ENCODE results near the gene PLEKHG7. TPM values are rescaled to one million over a fixed set of nuclear protein-coding genes. Genes with fewer than 3 reads are reported as not detected.
"Not testable (repeated sequence)": the region's sequence is repeated elsewhere in the genome, so short reads cannot be mapped to it uniquely, and the experiment has no call there.

The PLEKHG7 gene
- polyA plus RNA-seq (2013, experiment 1 of 2): not detected
- polyA plus RNA-seq (2013, experiment 2 of 2): not detected

DNA sequence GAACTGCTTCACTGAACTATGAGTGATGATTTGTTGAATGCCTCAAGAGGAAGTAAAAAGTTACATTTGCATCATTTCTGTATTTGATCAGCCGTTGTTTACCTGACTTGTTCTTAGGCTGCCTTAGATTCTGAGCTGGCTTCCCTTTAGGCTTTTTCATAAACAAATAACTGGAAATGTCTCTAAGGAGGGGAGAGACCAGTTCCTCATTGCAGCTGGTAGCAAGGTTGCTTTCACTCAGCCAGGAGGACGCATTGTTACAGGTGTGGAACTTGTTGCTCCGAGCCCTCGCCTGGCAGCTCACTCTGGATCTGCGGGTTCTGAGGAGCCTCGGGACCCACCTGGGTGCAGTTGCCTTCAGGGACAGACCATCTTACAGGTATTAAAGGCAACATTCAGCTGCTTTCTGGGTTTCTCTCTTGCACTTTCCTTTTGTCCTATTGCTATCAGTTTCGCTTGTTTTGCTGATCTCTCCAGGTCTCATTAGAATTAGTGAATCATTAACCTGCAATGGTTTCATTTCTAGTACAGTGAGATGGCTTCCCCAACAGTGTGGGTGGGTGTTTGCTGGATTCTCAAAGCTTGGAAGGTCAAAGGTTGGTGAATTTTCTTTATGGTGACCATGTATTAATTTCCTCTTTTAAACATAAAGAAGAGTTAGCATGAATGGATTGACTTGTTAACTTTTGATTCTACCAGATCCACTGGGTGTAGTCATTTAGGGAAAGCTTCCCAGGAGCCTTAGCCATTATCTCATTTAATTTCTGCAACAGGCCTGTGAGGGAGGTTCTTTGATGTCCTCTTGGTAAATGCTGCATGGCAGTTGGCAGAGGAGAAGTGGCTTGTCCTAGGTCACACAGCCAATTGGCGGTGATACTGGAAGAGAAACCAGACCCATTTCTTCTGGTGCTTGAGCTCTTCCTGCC is at the start of gene PLEKHG7:
TSS of gene PLEKHG7 (plus strand) at position 236 of the 926 bp plus-strand sequence. CDS start 3,643 bp downstream, outside the sequence.
- H3K4me3 ChIP-seq (ENCODE audit: low read length in 2 of 2): no peak within 1 kb of the TSS
- H3K4ac ChIP-seq (ENCODE audit: low read length): no peak within 1 kb of the TSS
- H3K23ac ChIP-seq (ENCODE audit: low read depth, low read length, poor library complexity): no peak within 1 kb of the TSS

GRCh38 chr12:92654256-92654655 is 48.5 kb upstream of the PLEKHG7 start:
- not testable (repeated sequence) for H4K91ac ChIP-seq (ENCODE audit: low read depth, low read length, poor library complexity); H3K9ac ChIP-seq (ENCODE audit: low read depth, low read length, poor library complexity); H2BK120ac ChIP-seq (ENCODE audit: low read depth, low read length); H3K18ac ChIP-seq (ENCODE audit: low read length); H2AK5ac ChIP-seq (ENCODE audit: low read depth, low read length); H2BK15ac ChIP-seq (ENCODE audit: low read length); H3K79me1 ChIP-seq (ENCODE audit: low read depth, low read length); H3K23ac ChIP-seq (ENCODE audit: low read depth, low read length, poor library complexity); H3K4ac ChIP-seq (ENCODE audit: low read length); DNase-seq (ENCODE audit: low spot score); H3K36me3 ChIP-seq (replicated peaks in 1 of 2; ENCODE audit: control insufficient read depth in 2 of 2, insufficient read depth in 2 of 2, low read length in 2 of 2); H3K9me3 ChIP-seq (replicated peaks in 1 of 2; ENCODE audit: control insufficient read depth in 2 of 2, insufficient read depth in 1 of 2, low read depth in 1 of 2, low read length in 2 of 2); H3K4me3 ChIP-seq (ENCODE audit: low read length in 2 of 2); H3K14ac ChIP-seq (ENCODE audit: low read length); H3K27ac ChIP-seq (replicated peaks; ENCODE audit: low read length); H2AFZ ChIP-seq (ENCODE audit: low read length); H3K4me2 ChIP-seq (ENCODE audit: insufficient read depth, low read length, poor library complexity, severe bottlenecking); H3K27me3 ChIP-seq (ENCODE audit: control insufficient read depth in 3 of 3, insufficient read depth in 3 of 3, low read depth in 1 of 3, low read length in 3 of 3); H2BK12ac ChIP-seq (ENCODE audit: low read length); H4K8ac ChIP-seq (ENCODE audit: low read depth, low read length); H2BK5ac ChIP-seq (ENCODE audit: low read length); H3K4me1 ChIP-seq (ENCODE audit: control insufficient read depth in 2 of 2, insufficient read depth in 1 of 2, low read depth in 1 of 2, low read length in 2 of 2)
- no CpG with 5 or more reads among the region's 4 CpGs for WGBS, 2 donors (ENCODE audit: extremely low coverage in 2 of 2, insufficient read length in 2 of 2, insufficient replicate concordance in 1 of 2)

More for the DNA sequence above, at the start of gene PLEKHG7:
- Histone ChIP-seq H3K36me3 (replicated peaks in 1 of 2; ENCODE audit: control insufficient read depth in 2 of 2, insufficient read depth in 2 of 2, low read length in 2 of 2) (no peaks in the 10 kb centered on the region), H3K9ac (ENCODE audit: low read depth, low read length, poor library complexity) (no peak within 1 kb of the TSS), H3K79me1 (ENCODE audit: low read depth, low read length) (no peaks in the 10 kb centered on the region), H3K18ac (ENCODE audit: low read length) (no peak within 1 kb of the TSS), H3K4me2 (ENCODE audit: insufficient read depth, low read length, poor library complexity, severe bottlenecking) (no peak within 1 kb of the TSS), H3K27ac (replicated peaks; ENCODE audit: low read length) (no peak within 1 kb of the TSS), H2BK12ac (ENCODE audit: low read length) (no peak within 1 kb of the TSS), H4K91ac (ENCODE audit: low read depth, low read length, poor library complexity) (no peak within 1 kb of the TSS), H3K14ac (ENCODE audit: low read length) (no peak within 1 kb of the TSS), H2BK5ac (ENCODE audit: low read length) (no peak within 1 kb of the TSS), H3K27me3 (ENCODE audit: control insufficient read depth in 3 of 3, insufficient read depth in 3 of 3, low read depth in 1 of 3, low read length in 3 of 3) (no peaks in the 10 kb centered on the region), H3K4me1 (ENCODE audit: control insufficient read depth in 2 of 2, insufficient read depth in 1 of 2, low read depth in 1 of 2, low read length in 2 of 2) (no peaks in the 10 kb centered on the region), H2AFZ (ENCODE audit: low read length) (no peak within 1 kb of the TSS), H2AK5ac (ENCODE audit: low read depth, low read length) (no peak within 1 kb of the TSS), H4K8ac (ENCODE audit: low read depth, low read length) (no peak within 1 kb of the TSS), H2BK15ac (ENCODE audit: low read length) (no peak within 1 kb of the TSS), H3K9me3 (replicated peaks in 1 of 2; ENCODE audit: control insufficient read depth in 2 of 2, insufficient read depth in 1 of 2, low read depth in 1 of 2, low read length in 2 of 2) (no peaks in the 10 kb centered on the region), H2BK120ac (ENCODE audit: low read depth, low read length) (no peak within 1 kb of the TSS)
- DNase-seq (ENCODE audit: low spot score): no peak
- no CpG with 5 or more reads among the region's 8 CpGs for WGBS, 2 donors (ENCODE audit: extremely low coverage in 2 of 2, insufficient read length in 2 of 2, insufficient replicate concordance in 1 of 2)

DNA sequence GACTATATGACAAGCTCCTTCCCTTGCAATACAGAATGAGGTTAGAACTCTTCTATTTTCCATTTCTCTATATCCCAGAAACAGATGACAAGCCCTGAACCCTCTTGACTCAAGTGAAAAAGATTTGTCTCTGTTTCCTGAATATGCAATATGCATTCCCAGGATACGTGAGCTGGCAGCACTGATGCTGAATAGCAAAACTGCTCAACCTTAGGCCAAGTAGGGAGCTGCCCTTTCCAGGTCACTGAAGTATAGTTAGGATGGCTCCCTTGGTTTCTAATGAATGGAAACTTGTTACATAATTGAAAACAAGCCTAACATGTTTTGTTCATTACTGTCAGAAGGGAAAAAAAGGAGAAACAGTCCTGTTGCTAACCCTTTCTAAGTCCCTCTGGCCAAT is 47.9 kb upstream of the PLEKHG7 start:
- Histone ChIP-seq H3K9ac (ENCODE audit: low read depth, low read length, poor library complexity) (no peak overlapping the region), H4K8ac (ENCODE audit: low read depth, low read length) (no peak overlapping the region), H2AFZ (ENCODE audit: low read length) (no peak overlapping the region), H3K18ac (ENCODE audit: low read length) (no peak overlapping the region), H3K4ac (ENCODE audit: low read length) (no peak overlapping the region), H2BK5ac (ENCODE audit: low read length) (no peak overlapping the region), H2BK12ac (ENCODE audit: low read length) (no peak overlapping the region), H3K36me3 (replicated peaks in 1 of 2; ENCODE audit: control insufficient read depth in 2 of 2, insufficient read depth in 2 of 2, low read length in 2 of 2) (no peaks in the 10 kb centered on the region), H3K23ac (ENCODE audit: low read depth, low read length, poor library complexity) (no peak overlapping the region), H3K14ac (ENCODE audit: low read length) (no peak overlapping the region), H4K91ac (ENCODE audit: low read depth, low read length, poor library complexity) (no peak overlapping the region), H2BK120ac (ENCODE audit: low read depth, low read length) (no peak overlapping the region), H3K4me2 (ENCODE audit: insufficient read depth, low read length, poor library complexity, severe bottlenecking) (no peak overlapping the region), H3K9me3 (replicated peaks in 1 of 2; ENCODE audit: control insufficient read depth in 2 of 2, insufficient read depth in 1 of 2, low read depth in 1 of 2, low read length in 2 of 2) (no peaks in the 10 kb centered on the region), H3K4me3 (ENCODE audit: low read length in 2 of 2) (no peak overlapping the region), H3K27ac (replicated peaks; ENCODE audit: low read length) (no peak overlapping the region), H2AK5ac (ENCODE audit: low read depth, low read length) (no peak overlapping the region), H3K4me1 (ENCODE audit: control insufficient read depth in 2 of 2, insufficient read depth in 1 of 2, low read depth in 1 of 2, low read length in 2 of 2) (no peaks in the 10 kb centered on the region), H3K79me1 (ENCODE audit: low read depth, low read length) (no peaks in the 10 kb centered on the region), H3K27me3 (ENCODE audit: control insufficient read depth in 3 of 3, insufficient read depth in 3 of 3, low read depth in 1 of 3, low read length in 3 of 3) (no peaks in the 10 kb centered on the region), H2BK15ac (ENCODE audit: low read length) (no peak overlapping the region)
- no peak for DNase-seq (ENCODE audit: low spot score)
- no CpG with 5 or more reads among the region's 1 CpG for WGBS, 2 donors (ENCODE audit: extremely low coverage in 2 of 2, insufficient read length in 2 of 2, insufficient replicate concordance in 1 of 2)

- DNase-seq (ENCODE audit: low spot score): no peak
- no peaks in the 10 kb centered on the region for H3K9me3 ChIP-seq (replicated peaks in 1 of 2; ENCODE audit: control insufficient read depth in 2 of 2, insufficient read depth in 1 of 2, low read depth in 1 of 2, low read length in 2 of 2)
- H3K36me3 ChIP-seq (replicated peaks in 1 of 2; ENCODE audit: control insufficient read depth in 2 of 2, insufficient read depth in 2 of 2, low read length in 2 of 2): no peaks in the 10 kb centered on the region
- H2BK120ac ChIP-seq (ENCODE audit: low read depth, low read length): no peak overlapping the region
- no peak overlapping the region for H3K14ac ChIP-seq (ENCODE audit: low read length)
- no peak overlapping the region for H2AK5ac ChIP-seq (ENCODE audit: low read depth, low read length)
- H2AFZ ChIP-seq (ENCODE audit: low read length): no peak overlapping the region
- no peak overlapping the region for H3K23ac ChIP-seq (ENCODE audit: low read depth, low read length, poor library complexity)
- no peaks in the 10 kb centered on the region for H3K79me1 ChIP-seq (ENCODE audit: low read depth, low read length)
- no peaks in the 10 kb centered on the region for H3K27me3 ChIP-seq (ENCODE audit: control insufficient read depth in 3 of 3, insufficient read depth in 3 of 3, low read depth in 1 of 3, low read length in 3 of 3)
- no peaks in the 10 kb centered on the region for H3K4me1 ChIP-seq (ENCODE audit: control insufficient read depth in 2 of 2, insufficient read depth in 1 of 2, low read depth in 1 of 2, low read length in 2 of 2)
- H3K4me3 ChIP-seq (ENCODE audit: low read length in 2 of 2): no peak overlapping the region
- H3K4ac ChIP-seq (ENCODE audit: low read length): no peak overlapping the region
- no peak overlapping the region for H2BK5ac ChIP-seq (ENCODE audit: low read length)
- no peak overlapping the region for H3K27ac ChIP-seq (replicated peaks; ENCODE audit: low read length)
- no peak overlapping the region for H3K4me2 ChIP-seq (ENCODE audit: insufficient read depth, low read length, poor library complexity, severe bottlenecking)
- no CpG with 5 or more reads among the region's 1 CpG for WGBS, 2 donors (ENCODE audit: extremely low coverage in 2 of 2, insufficient read length in 2 of 2, insufficient replicate concordance in 1 of 2)
- no peak overlapping the region for H2BK12ac ChIP-seq (ENCODE audit: low read length)
- no peak overlapping the region for H3K18ac ChIP-seq (ENCODE audit: low read length)
- no peak overlapping the region for H4K91ac ChIP-seq (ENCODE audit: low read depth, low read length, poor library complexity)
- no peak overlapping the region for H3K9ac ChIP-seq (ENCODE audit: low read depth, low read length, poor library complexity)
- no peak overlapping the region for H4K8ac ChIP-seq (ENCODE audit: low read depth, low read length)
- H2BK15ac ChIP-seq (ENCODE audit: low read length): no peak overlapping the region
Measured at GRCh38 chr12:92656911-92657310, 45.9 kb upstream of the PLEKHG7 start.
